Measurements from ENCODE around the gene TAF9.

DNA sequence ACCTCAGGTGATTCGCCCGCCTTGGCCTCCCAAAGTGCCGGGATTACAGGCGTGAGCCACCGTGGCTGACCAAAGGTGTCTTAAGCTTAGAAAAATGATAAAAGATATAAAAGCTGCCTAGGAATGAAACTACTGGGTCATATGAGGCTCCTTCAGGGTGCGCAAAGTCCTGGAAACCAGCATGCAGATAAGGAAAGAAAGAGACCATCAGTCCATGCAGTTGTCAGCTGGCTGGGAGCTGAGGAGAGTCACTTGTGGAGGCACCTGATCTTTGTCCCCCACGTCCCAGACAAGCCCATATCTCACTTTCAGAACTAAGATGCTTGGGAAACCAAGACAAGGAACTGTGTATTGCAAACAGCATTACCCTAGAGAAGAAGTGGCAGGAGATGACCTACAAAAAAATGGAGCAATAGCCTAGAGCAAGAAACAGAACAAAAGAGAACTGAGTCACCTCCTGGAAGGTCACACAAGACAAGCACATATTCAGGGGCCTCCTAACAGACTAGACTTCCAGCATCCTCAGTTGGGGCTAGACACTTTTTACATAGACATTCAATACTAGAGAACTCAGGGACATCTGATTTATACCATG lies 33.9 kb downstream of the TAF9 start:
- TF ChIP-seq, protein P1, sequence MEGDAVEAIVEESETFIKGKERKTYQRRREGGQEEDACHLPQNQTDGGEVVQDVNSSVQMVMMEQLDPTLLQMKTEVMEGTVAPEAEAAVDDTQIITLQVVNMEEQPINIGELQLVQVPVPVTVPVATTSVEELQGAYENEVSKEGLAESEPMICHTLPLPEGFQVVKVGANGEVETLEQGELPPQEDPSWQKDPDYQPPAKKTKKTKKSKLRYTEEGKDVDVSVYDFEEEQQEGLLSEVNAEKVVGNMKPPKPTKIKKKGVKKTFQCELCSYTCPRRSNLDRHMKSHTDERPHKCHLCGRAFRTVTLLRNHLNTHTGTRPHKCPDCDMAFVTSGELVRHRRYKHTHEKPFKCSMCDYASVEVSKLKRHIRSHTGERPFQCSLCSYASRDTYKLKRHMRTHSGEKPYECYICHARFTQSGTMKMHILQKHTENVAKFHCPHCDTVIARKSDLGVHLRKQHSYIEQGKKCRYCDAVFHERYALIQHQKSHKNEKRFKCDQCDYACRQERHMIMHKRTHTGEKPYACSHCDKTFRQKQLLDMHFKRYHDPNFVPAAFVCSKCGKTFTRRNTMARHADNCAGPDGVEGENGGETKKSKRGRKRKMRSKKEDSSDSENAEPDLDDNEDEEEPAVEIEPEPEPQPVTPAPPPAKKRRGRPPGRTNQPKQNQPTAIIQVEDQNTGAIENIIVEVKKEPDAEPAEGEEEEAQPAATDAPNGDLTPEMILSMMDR (IDR thresholded peaks at IDR 0.05): no peak
- no peak for TF ChIP-seq POLR2A (IDR thresholded peaks at IDR 0.05)
